Measurements from ENCODE around the gene PKDREJ. TPM values are rescaled to one million over a fixed set of nuclear protein-coding genes. Genes with fewer than 3 reads are reported as not detected.

The PKDREJ gene
- total and polyA plus RNA-seq, 4 donors = 0.02 to 0.06 (median 0.03) TPM

DNA sequence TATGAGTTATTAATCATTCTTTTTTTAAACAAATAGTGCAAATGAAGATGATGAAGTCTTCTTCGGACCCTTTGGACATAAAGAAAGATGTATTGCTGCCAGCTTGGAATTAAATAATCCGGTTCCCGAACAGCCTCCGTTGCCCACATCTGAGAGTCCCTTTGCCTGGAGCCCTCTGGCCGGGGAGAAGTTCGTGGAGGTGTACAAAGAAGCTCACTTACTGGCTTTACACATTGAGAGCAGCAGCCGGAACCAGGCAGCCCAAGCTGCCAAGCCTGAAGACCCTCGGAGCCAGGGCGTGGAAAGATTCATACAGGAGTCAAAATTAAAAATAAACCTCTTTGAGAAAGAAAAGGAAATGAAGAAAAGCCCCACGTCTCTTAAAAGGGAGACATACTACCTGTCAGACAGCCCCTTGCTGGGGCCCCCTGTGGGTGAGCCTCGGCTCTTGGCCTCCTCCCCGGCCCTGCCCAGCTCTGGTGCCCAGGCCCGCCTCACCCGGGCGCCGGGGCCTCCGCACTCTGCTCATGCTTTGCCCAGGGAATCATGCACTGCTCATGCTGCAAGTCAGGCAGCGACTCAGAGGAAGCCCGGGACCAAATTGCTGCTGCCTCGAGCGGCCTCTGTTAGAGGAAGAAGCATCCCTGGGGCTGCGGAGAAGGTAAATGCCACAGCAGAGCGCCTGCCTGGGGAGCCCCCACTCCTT lies 45.3 kb upstream of the PKDREJ start:
- no peaks in the 10 kb centered on the region for H3K4me1 ChIP-seq (ENCODE audit: control insufficient read depth in 5 of 5, insufficient read depth in 5 of 5, low read length in 5 of 5)
- H3K36me3 ChIP-seq (ENCODE audit: control insufficient read depth in 4 of 4, insufficient read depth in 4 of 4, low read length in 4 of 4) = peaks cover 0 to 7% (median under 1%) of the 10 kb centered on the region in 4 donors
- WGBS, 2 donors = 96 to 97% methylated on average over 22 to 23 of the region's 23 CpGs
- H3K9me3 ChIP-seq (ENCODE audit: control insufficient read depth in 4 of 4, insufficient read depth in 3 of 4, low read length in 3 of 4) = no peaks in the 10 kb centered on the region
- DNase-seq = no peak
- ATAC-seq (ENCODE audit: insufficient read depth, low FRiP score) = no peak
- no peaks in the 10 kb centered on the region for H3K27me3 ChIP-seq (ENCODE audit: control insufficient read depth in 3 of 3, insufficient read depth in 3 of 3, low read length in 2 of 3)
- no peak overlapping the region for H3K4me3 ChIP-seq
- H3K9ac ChIP-seq (ENCODE audit: insufficient read depth in 1 of 2, low read length in 2 of 2) = no peak overlapping the region
- H3K27ac ChIP-seq (ENCODE audit: low read depth in 1 of 2, low read length in 1 of 2) = no peak overlapping the region
- no peak for TF ChIP-seq CTCF (IDR thresholded peaks at IDR 0.05; ENCODE audit: control extremely low read depth, extremely low read depth)

DNA sequence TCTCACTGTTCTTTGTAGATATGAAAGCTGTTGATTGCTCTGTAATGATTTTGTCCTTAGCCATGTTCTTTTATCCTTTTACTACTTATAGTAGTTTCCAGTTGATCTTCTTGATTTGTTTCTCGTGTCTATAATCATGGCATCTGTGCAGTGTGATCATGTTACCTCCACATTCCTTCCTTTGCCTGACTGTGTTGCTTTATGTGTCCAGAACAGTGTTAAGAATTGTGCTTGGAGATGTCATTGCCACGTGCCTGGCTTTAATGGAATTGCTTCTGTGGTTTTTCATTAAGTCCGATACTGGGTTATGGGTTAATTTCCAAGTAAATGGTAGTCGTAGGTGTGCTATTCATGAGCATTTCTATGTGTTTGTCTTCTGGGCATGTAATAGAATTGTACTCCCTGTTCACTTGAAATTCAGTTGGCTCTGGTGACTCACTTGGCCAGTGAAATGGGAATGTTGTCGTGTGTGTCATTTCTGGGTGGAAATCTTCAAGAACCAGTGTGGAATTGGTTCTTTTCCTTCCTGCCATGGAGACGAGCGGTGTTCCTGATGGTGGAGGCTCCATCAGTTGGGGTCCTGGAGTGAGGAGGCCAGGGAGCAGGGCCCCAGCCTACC lies 40.3 kb upstream of the PKDREJ start:
- H3K27ac ChIP-seq (ENCODE audit: low read depth in 1 of 2, low read length in 1 of 2) = no peak overlapping the region
- WGBS, 2 donors = 95 to 96% methylated on average over 7 of the region's 7 CpGs
- H3K9ac ChIP-seq (ENCODE audit: insufficient read depth in 1 of 2, low read length in 2 of 2) = no peak overlapping the region
- DNase-seq (no peak), ATAC-seq (ENCODE audit: insufficient read depth, low FRiP score) (no peak)
- TF ChIP-seq CTCF (IDR thresholded peaks at IDR 0.05; ENCODE audit: control extremely low read depth, extremely low read depth) = no peak
- peaks cover 0 to 4% (median 0%) of the 10 kb centered on the region in 5 donors for H3K4me1 ChIP-seq (ENCODE audit: control insufficient read depth in 5 of 5, insufficient read depth in 5 of 5, low read length in 5 of 5)
- H3K36me3 ChIP-seq (ENCODE audit: control insufficient read depth in 4 of 4, insufficient read depth in 4 of 4, low read length in 4 of 4) = peaks cover 0 to 6% (median 1%) of the 10 kb centered on the region in 4 donors
- no peaks in the 10 kb centered on the region for H3K9me3 ChIP-seq (ENCODE audit: control insufficient read depth in 4 of 4, insufficient read depth in 3 of 4, low read length in 3 of 4)
- no peaks in the 10 kb centered on the region for H3K27me3 ChIP-seq (ENCODE audit: control insufficient read depth in 3 of 3, insufficient read depth in 3 of 3, low read length in 2 of 3)
- no peak overlapping the region for H3K4me3 ChIP-seq

DNA sequence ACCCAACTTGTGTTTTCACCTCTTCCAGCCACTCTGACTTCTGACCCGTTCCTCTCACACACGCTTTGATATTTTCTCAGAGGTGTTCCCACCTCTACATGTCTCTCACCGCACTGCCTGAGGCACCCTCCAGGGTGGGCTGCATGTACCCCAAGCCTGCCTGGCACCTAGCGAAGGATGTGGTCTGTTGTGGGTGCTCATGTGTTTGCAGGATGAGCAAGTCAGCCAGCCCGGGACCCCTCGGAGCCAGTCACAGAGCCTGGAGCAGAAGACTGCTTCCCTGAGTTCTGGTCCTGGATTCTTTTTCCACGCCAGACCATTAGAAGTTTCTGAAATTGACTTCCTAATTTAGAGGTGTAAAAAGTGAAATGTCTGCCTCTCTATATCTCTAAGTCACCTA lies 37.3 kb upstream of the PKDREJ start:
- no peak for DNase-seq
- no peak for ATAC-seq (ENCODE audit: insufficient read depth, low FRiP score)
- WGBS, 2 donors = 97 to 98% methylated on average over 7 of the region's 7 CpGs

More for the DNA sequence above, 37.3 kb upstream of the PKDREJ start:
- H3K9me3 ChIP-seq (ENCODE audit: control insufficient read depth in 4 of 4, insufficient read depth in 3 of 4, low read length in 3 of 4) = no peaks in the 10 kb centered on the region
- no peak overlapping the region for H3K27ac ChIP-seq (ENCODE audit: low read depth in 1 of 2, low read length in 1 of 2)
- H3K4me3 ChIP-seq = no peak overlapping the region
- H3K4me1 ChIP-seq (ENCODE audit: control insufficient read depth in 5 of 5, insufficient read depth in 5 of 5, low read length in 5 of 5) = peaks cover 0 to 23% (median 6%) of the 10 kb centered on the region in 5 donors
- H3K27me3 ChIP-seq (ENCODE audit: control insufficient read depth in 3 of 3, insufficient read depth in 3 of 3, low read length in 2 of 3) = no peaks in the 10 kb centered on the region
- peaks cover 0 to 6% (median 1%) of the 10 kb centered on the region in 4 donors for H3K36me3 ChIP-seq (ENCODE audit: control insufficient read depth in 4 of 4, insufficient read depth in 4 of 4, low read length in 4 of 4)
- no peak overlapping the region for H3K9ac ChIP-seq (ENCODE audit: insufficient read depth in 1 of 2, low read length in 2 of 2)
- TF ChIP-seq CTCF (IDR thresholded peaks at IDR 0.05; ENCODE audit: control extremely low read depth, extremely low read depth) = no peak

Data from lung (tissue), 12 donors.